Cardiac septum (tissue), 1 donor: ENCODE data around the gene NT5C1A. TPM values are rescaled to one million over a fixed set of nuclear protein-coding genes. Genes with fewer than 3 reads are reported as not detected.

Experiments used
- DNase-seq: peaks from one replicate; pipeline ENCODE4 v3.0.0-alpha.2; 2020; ENCODE audit warnings: low spot score
- intact Hi-C: fragments of 100-400 bp; cut with DNase I; formaldehyde crosslinking; loops from one replicate; pipeline ENCODE4 v1.14.0; 2022
- long read RNA-seq: library from polyadenylated mRNA; unstranded; transcript quantifications from one replicate; pipeline ENCODE4 v2.0.0, GENCODE V29; 2021
- total RNA-seq: library from RNA; stranded (reverse); fragmentation: NEBNext Ultra II Directional; extraction: Animal tissue kit (Norgen Biotek cat#: 25700); gene quantifications from one replicate; pipeline ENCODE4 v1.2.1, GENCODE V29; 2021
- donor health status: DM: no; HTN: no; CAD: no.

Gene NT5C1A
- total RNA-seq: 25.0 TPM
- long read RNA-seq, transcript NT5C1A-201 (6 exons, 1,107 nt): major isoform, 5 of 7 reads
- long read RNA-seq, partial matches to known transcripts: 1 of 7 reads
- long read RNA-seq, other reads (novel, unspliced or antisense): 1 of 7 reads

GRCh38 chr1:39671793-39672550 lies at the start of gene NT5C1A:
Gene NT5C1A (minus strand): TSS chr1:39672107. CDS start chr1:39672038, 69 bp downstream.
- intact Hi-C loops: no loop called here

GRCh38 chr1:39721664-39722063 lies 49.8 kb upstream of the NT5C1A start:
- intact Hi-C loops: loop anchor here (2.0 to 5.0 kb wide), 2 partner anchors 64 to 117 kb away; no protein-coding TSS in a partner anchor
- no peak for DNase-seq

More at GRCh38 chr1:39671793-39672550, at the start of gene NT5C1A:
- no peak for DNase-seq

- DNase-seq: no peak
- intact Hi-C loops: loop anchor here (2.0 to 5.0 kb wide), 2 partner anchors 63 to 116 kb away; no protein-coding TSS in a partner anchor
These were observed 48.4 kb upstream of the NT5C1A start for GRCh38 chr1:39720094-39720999.

- intact Hi-C loops: no loop called here
- DNase-seq: no peak
These were observed 45.9 kb upstream of the NT5C1A start for GRCh38 chr1:39717809-39718208.

- intact Hi-C loops: no loop called here
- DNase-seq: no peak
These were observed 41.6 kb upstream of the NT5C1A start for GRCh38 chr1:39713557-39713956.

GRCh38 chr1:39711966-39712340 lies 40.0 kb upstream of the NT5C1A start:
- DNase-seq: no peak
- intact Hi-C loops: no loop called here

- intact Hi-C loops: no loop called here
- no peak for DNase-seq
These were observed 39.4 kb upstream of the NT5C1A start for GRCh38 chr1:39711104-39711965.

GRCh38 chr1:39707506-39707905 lies 35.6 kb upstream of the NT5C1A start:
- DNase-seq: no peak
- intact Hi-C loops: no loop called here

- DNase-seq: no peak
- intact Hi-C loops: no loop called here
These were observed 32.9 kb upstream of the NT5C1A start for GRCh38 chr1:39704757-39705156.

- intact Hi-C loops: no loop called here
- no peak for DNase-seq
These were observed 29.1 kb upstream of the NT5C1A start for GRCh38 chr1:39701049-39701439.

- no peak for DNase-seq
- intact Hi-C loops: no loop called here
These were observed 28.4 kb upstream of the NT5C1A start for GRCh38 chr1:39700348-39700747.

- intact Hi-C loops: no loop called here
These were observed 27.5 kb upstream of the NT5C1A start for GRCh38 chr1:39699419-39699818.

GRCh38 chr1:39698568-39698967 lies 26.7 kb upstream of the NT5C1A start:
- no peak for DNase-seq
- intact Hi-C loops: no loop called here

More at GRCh38 chr1:39699419-39699818, 27.5 kb upstream of the NT5C1A start:
- no peak for DNase-seq

GRCh38 chr1:39696448-39696847 lies 24.5 kb upstream of the NT5C1A start:
- intact Hi-C loops: no loop called here

GRCh38 chr1:39695016-39695415 lies 23.1 kb upstream of the NT5C1A start:
- intact Hi-C loops: no loop called here
- DNase-seq: no peak

More at GRCh38 chr1:39696448-39696847, 24.5 kb upstream of the NT5C1A start:
- no peak for DNase-seq

- intact Hi-C loops: no loop called here
- no peak for DNase-seq
These were observed 22.1 kb upstream of the NT5C1A start for GRCh38 chr1:39694026-39694425.

- DNase-seq: no peak
- intact Hi-C loops: no loop called here
These were observed 20.5 kb upstream of the NT5C1A start for GRCh38 chr1:39692152-39693074.
